H1 (cell line): ENCODE results near the gene MRPL36. TPM values are rescaled to one million over a fixed set of nuclear protein-coding genes. Genes with fewer than 3 reads are reported as not detected.

Experiments
- BCL11A ChIP-seq, 2 experiments: IDR thresholded peaks; one replicate each; pipeline ENCODE4 v1.6.1; 2011; ENCODE audit warnings: low read depth in 2 of 2, low read length in 2 of 2, mild to moderate bottlenecking in 2 of 2
- CBX8 ChIP-seq: fragments of 300-800, 300-1000 bp; sonication (generic); IDR thresholded peaks from 2 replicates; pipeline ENCODE4 v1.7.1; 2016; ENCODE audit warnings: low read depth, low read length, borderline replicate concordance
- CHD1 ChIP-seq: IDR thresholded peaks from 2 replicates; pipeline ENCODE4 v1.6.1; 2012; ENCODE audit warnings: low read depth, low read length, improper control_type of control experiment
- CTCF ChIP-seq, 3 experiments: IDR thresholded peaks; 1 replicate in 2 of 3; 2 replicates in 1 of 3; pipeline versions ENCODE4 v1.5.1 to v1.6.1; 2011; ENCODE audit warnings: low read length in 3 of 3, mild to moderate bottlenecking in 3 of 3, inconsistent platforms in 2 of 3, low read depth in 1 of 3, moderate library complexity in 1 of 3; ENCODE audit not compliant: insufficient read depth in 1 of 3; ENCODE audit errors: control extremely low read depth in 1 of 3
- E2F6 ChIP-seq: IDR thresholded peaks from 2 replicates; pipeline ENCODE4 v1.6.1; 2012; ENCODE audit warnings: inconsistent platforms
- ZNF274 ChIP-seq: IDR thresholded peaks from 2 replicates; pipeline ENCODE4 v1.7.0; 2012; ENCODE audit warnings: low read length, borderline replicate concordance; ENCODE audit errors: extremely low read depth
- polyA plus RNA-seq, 7 experiments: library from polyadenylated mRNA; depleted of rRNA in 3 of 7; stranded (reverse) in 5 of 7; unstranded in 2 of 7; fragments of >200 nt in 5 of 7; fragments of 200-250 nt in 2 of 7; gene quantifications; 1 replicate in 5 of 7; 2 replicates in 1 of 7; 4 replicates in 1 of 7; pipeline versions ENCODE4 v1.2.1 to v1.2.3, GENCODE V29; 2011 to 2013; ENCODE audit warnings: missing spikeins in 2 of 7, mixed read lengths in 2 of 7
- total RNA-seq: library from RNA; stranded (reverse); fragmentation: NEBNext Ultra II Directional; extraction: Animal tissue kit (Norgen Biotek cat#: 25700); gene quantifications from 2 replicates; pipeline ENCODE4 v1.2.1, GENCODE V29; 2021

MRPL36 gene
- total and polyA plus RNA-seq, 2 of the 8 experiments (the other 6 are each of a cell fraction or from before 2014, with no cell fraction given): 56.3 to 81.5 TPM

- no peak for TF ChIP-seq ZNF274
- no peak for TF ChIP-seq CBX8
- no peak for TF ChIP-seq CTCF (IDR thresholded peaks at IDR 0.05; ENCODE audit: control extremely low read depth in 1 of 3, insufficient read depth in 1 of 3, low read depth in 1 of 3, low read length in 3 of 3)
- no peak for TF ChIP-seq BCL11A (IDR thresholded peaks at IDR 0.05; ENCODE audit: low read depth in 2 of 2, low read length in 2 of 2)
- no peak for TF ChIP-seq CHD1
- no peak for TF ChIP-seq E2F6
Measured at GRCh38 chr5:1755321-1755949, 44.2 kb downstream of the MRPL36 start (continued).
